GM12872 (cell line): ENCODE data around the gene APOE.

Source experiments
- TF ChIP-seq, protein P1 (sequence below): IDR thresholded peaks from 3 replicates; pipeline ENCODE4 v1.5.1; 2011; ENCODE audit warnings: low read depth, mild to moderate bottlenecking, low read length, moderate library complexity; ENCODE audit not compliant: insufficient read depth

APOE gene

DNA sequence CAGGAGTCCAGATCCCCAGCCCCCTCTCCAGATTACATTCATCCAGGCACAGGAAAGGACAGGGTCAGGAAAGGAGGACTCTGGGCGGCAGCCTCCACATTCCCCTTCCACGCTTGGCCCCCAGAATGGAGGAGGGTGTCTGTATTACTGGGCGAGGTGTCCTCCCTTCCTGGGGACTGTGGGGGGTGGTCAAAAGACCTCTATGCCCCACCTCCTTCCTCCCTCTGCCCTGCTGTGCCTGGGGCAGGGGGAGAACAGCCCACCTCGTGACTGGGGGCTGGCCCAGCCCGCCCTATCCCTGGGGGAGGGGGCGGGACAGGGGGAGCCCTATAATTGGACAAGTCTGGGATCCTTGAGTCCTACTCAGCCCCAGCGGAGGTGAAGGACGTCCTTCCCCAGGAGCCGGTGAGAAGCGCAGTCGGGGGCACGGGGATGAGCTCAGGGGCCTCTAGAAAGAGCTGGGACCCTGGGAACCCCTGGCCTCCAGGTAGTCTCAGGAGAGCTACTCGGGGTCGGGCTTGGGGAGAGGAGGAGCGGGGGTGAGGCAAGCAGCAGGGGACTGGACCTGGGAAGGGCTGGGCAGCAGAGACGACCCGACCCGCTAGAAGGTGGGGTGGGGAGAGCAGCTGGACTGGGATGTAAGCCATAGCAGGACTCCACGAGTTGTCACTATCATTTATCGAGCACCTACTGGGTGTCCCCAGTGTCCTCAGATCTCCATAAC is at the start of gene APOE:
APOE (plus strand) TSS at position 360 of the 724 bp plus-strand sequence. CDS start 829 bp downstream, outside the sequence.
- TF ChIP-seq, protein P1, sequence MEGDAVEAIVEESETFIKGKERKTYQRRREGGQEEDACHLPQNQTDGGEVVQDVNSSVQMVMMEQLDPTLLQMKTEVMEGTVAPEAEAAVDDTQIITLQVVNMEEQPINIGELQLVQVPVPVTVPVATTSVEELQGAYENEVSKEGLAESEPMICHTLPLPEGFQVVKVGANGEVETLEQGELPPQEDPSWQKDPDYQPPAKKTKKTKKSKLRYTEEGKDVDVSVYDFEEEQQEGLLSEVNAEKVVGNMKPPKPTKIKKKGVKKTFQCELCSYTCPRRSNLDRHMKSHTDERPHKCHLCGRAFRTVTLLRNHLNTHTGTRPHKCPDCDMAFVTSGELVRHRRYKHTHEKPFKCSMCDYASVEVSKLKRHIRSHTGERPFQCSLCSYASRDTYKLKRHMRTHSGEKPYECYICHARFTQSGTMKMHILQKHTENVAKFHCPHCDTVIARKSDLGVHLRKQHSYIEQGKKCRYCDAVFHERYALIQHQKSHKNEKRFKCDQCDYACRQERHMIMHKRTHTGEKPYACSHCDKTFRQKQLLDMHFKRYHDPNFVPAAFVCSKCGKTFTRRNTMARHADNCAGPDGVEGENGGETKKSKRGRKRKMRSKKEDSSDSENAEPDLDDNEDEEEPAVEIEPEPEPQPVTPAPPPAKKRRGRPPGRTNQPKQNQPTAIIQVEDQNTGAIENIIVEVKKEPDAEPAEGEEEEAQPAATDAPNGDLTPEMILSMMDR, result no peak

- TF ChIP-seq, protein P1, result no peak
Observed at GRCh38 chr19:44856421-44857083, 49.0 kb upstream of the APOE start.

GRCh38 chr19:44857837-44858236 is 47.8 kb upstream of the APOE start:
- TF ChIP-seq, protein P1, result no peak

DNA sequence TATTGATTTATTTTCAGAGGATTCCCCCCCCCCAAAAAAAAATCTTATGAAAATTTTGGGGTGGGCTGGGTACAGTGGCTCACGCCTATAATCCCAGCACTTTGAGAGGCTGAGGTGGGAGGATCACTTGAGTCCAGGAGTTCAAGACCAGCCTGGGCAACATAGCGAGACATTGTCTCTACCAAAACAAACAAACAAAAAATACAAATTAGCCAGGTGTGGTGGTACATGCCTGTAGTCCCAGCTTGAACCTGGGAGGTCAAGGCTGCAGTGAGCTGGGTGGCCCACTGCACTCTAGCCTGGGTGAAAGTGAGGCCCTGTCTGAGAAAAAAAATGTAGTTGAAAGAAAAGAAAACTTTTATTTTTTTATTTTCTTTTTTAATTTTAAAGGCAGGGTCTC is 41.6 kb upstream of the APOE start:
- TF ChIP-seq, protein P1, result no peak

DNA sequence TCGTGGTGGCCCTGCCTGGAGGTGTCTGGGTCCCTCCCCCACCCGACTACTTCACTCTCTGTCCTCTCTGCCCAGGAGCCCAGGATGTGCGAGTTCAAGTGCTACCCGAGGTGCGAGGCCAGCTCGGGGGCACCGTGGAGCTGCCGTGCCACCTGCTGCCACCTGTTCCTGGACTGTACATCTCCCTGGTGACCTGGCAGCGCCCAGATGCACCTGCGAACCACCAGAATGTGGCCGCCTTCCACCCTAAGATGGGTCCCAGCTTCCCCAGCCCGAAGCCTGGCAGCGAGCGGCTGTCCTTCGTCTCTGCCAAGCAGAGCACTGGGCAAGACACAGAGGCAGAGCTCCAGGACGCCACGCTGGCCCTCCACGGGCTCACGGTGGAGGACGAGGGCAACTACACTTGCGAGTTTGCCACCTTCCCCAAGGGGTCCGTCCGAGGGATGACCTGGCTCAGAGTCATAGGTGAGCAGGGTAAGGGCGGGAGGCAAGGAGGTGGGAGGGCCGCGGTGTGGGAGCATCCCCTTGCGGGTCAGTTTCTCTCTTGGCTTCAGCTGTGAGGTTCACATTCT is 40.3 kb upstream of the APOE start:
- TF ChIP-seq, protein P1, result no peak

GRCh38 chr19:44866664-44867063 is 38.9 kb upstream of the APOE start:
- TF ChIP-seq, protein P1, result no peak

DNA sequence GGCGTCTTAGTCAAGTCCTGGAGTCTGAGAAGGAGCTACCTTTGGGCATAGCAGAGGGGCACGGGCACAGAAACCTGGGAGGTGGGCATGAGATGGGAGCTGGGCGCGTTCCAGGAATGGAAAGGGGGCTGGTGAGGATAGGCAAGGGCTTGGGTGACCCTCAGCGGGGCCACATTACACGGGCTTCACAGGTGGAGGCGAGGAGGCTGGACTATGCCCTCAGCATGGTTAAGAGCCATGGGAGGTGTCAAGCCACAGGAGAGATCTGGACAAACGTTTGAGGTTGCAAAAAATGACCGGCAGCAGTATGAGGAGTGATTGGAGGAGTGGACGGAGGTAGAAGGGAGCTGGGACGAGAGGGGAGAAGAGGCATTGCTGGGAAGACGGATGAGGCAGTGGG is 38.0 kb upstream of the APOE start:
- TF ChIP-seq, protein P1, result no peak
